ENCODE data around the gene GALNS. TPM values are rescaled to one million over a fixed set of nuclear protein-coding genes. Genes with fewer than 3 reads are reported as not detected.

Gene GALNS
- total and polyA plus RNA-seq, 2 donors (not counting 3 experiments of a cell fraction or from before 2014, with no cell fraction given): 21.8 to 40.2 TPM

DNA sequence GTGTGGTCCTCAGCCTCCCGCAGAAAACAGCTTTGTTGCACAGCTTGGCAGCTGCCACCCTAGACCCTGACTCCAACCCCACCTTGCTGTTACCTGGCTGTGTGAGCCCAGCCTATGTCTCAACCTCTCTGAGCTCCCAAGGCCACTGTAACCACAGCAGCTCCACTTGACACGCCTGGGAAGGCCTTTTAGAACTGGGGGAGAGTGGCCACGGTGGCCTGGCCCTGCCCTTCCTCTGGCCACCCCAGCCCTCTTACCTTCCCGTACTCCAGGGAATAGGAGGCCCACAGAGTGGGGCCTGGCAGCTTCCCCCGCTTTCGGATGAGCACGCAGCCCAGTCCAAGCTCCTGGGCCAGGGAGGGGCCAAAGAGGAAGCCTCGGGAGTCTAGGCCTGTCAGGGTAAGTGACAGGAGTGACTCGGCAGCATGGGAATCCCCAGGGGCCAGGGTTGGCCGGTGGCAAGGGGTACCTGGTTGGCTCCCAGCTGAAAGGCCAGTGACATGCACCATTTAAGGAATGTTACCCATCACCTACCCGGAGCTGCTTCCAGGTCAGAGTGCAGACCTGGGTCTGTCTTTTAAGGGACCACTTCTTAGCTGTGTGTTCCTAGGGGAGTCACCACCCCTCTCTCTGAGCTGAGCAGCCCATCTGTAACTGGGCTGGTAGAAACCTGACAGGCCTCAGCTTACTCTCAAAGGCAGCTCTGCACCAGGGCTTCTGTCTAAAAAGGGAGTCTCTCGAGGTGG lies 46.4 kb downstream of the GALNS start:
- peak overlapping the region in 2 of 3 experiments; percentile 42 to 53 for H3K4me3 ChIP-seq (replicated peaks in 1 of 3; ENCODE audit: insufficient read depth in 1 of 3, low read depth in 1 of 3, low read length in 3 of 3)
- peaks cover 17% of the 10 kb centered on the region for H3K4me1 ChIP-seq (ENCODE audit: control insufficient read depth, extremely low read depth, insufficient read depth, low read length)
- H3K9ac ChIP-seq (replicated peaks; ENCODE audit: extremely low read depth, insufficient read depth, low read length): peak overlapping the region; percentile 57
- no peak overlapping the region for H3K27ac ChIP-seq (ENCODE audit: insufficient read depth, low read depth, low read length)
- CTCF ChIA-PET: interaction anchor here (0.8 to 3.8 kb wide), 5 partner anchors 26 to 406 kb away, joined by 3 to 28 read pairs (median 14); partner anchors contain the start of gene PIEZO1
- TF ChIP-seq MYC (IDR thresholded peaks at IDR 0.05; ENCODE audit: low read depth, low read length) (no peak), JUN (IDR thresholded peaks at IDR 0.05; ENCODE audit: borderline replicate concordance, insufficient read depth, insufficient read length, low read depth) (no peak), POLR2A (IDR thresholded peaks at IDR 0.05; ENCODE audit: low read depth, low read length) (no peak), POLR2AphosphoS5 (IDR thresholded peaks at IDR 0.05; ENCODE audit: insufficient read depth, low read depth, low read length) (no peak), GATA2 (IDR thresholded peaks at IDR 0.05; ENCODE audit: insufficient read depth, insufficient read length, low read depth, low read length) (no peak), FOS (IDR thresholded peaks at IDR 0.05; ENCODE audit: borderline replicate concordance, insufficient read depth, low read length) (no peak), EZH2 (IDR thresholded peaks at IDR 0.05; ENCODE audit: borderline replicate concordance, low read depth, low read length, severe bottlenecking) (no peak)
- TF ChIP-seq, protein P1, sequence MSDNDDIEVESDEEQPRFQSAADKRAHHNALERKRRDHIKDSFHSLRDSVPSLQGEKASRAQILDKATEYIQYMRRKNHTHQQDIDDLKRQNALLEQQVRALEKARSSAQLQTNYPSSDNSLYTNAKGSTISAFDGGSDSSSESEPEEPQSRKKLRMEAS (IDR thresholded peaks at IDR 0.05; ENCODE audit: insufficient read depth, insufficient read length): no peak
- TF ChIP-seq, protein P2, sequence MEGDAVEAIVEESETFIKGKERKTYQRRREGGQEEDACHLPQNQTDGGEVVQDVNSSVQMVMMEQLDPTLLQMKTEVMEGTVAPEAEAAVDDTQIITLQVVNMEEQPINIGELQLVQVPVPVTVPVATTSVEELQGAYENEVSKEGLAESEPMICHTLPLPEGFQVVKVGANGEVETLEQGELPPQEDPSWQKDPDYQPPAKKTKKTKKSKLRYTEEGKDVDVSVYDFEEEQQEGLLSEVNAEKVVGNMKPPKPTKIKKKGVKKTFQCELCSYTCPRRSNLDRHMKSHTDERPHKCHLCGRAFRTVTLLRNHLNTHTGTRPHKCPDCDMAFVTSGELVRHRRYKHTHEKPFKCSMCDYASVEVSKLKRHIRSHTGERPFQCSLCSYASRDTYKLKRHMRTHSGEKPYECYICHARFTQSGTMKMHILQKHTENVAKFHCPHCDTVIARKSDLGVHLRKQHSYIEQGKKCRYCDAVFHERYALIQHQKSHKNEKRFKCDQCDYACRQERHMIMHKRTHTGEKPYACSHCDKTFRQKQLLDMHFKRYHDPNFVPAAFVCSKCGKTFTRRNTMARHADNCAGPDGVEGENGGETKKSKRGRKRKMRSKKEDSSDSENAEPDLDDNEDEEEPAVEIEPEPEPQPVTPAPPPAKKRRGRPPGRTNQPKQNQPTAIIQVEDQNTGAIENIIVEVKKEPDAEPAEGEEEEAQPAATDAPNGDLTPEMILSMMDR (IDR thresholded peaks at IDR 0.05; ENCODE audit: extremely low read depth in 1 of 2, insufficient read depth in 1 of 2, low read depth in 1 of 2, low read length in 2 of 2): no peak
- intact Hi-C loops (cut with micrococcal nuclease) (loop anchor here (5.0 kb wide), 1 partner anchor 112 kb away; no protein-coding TSS in a partner anchor), dilution Hi-C loops (cut with MboI; ENCODE audit: extremely low pct_ligation_motif_present, low sequenced_read_pairs) (no loop called here)
- peaks cover 4 to 12% of the 10 kb centered on the region in 2 experiments for H3K36me3 ChIP-seq (ENCODE audit: control insufficient read depth in 2 of 2, extremely low read depth in 1 of 2, insufficient read depth in 2 of 2, low read length in 2 of 2)
- DNase-seq (ENCODE audit: low read depth, low spot score) (no peak), FAIRE-seq (no peak)
- POLR2A ChIA-PET: no interaction called here
- H3K27me3 ChIP-seq (ENCODE audit: control insufficient read depth in 2 of 2, insufficient read depth in 2 of 2, low read length in 2 of 2): no peaks in the 10 kb centered on the region
- no peaks in the 10 kb centered on the region for H3K9me3 ChIP-seq (replicated peaks; ENCODE audit: control insufficient read depth, insufficient read depth, low read length)
- no TSS peak for BruUV-seq (replicated peaks)
- H3K79me2 ChIP-seq (ENCODE audit: control insufficient read depth, insufficient read depth, low read length): peaks cover 31% of the 10 kb centered on the region
- H2AFZ ChIP-seq (ENCODE audit: low read depth, low read length): no peak overlapping the region
- peak overlapping the region; percentile 60 for H3K4me2 ChIP-seq (ENCODE audit: insufficient read depth, low read length)
- no peaks in the 10 kb centered on the region for H3K9me1 ChIP-seq (replicated peaks; ENCODE audit: control insufficient read depth, extremely low read depth, insufficient read depth, low read length)
- no peaks in the 10 kb centered on the region for H4K20me1 ChIP-seq (replicated peaks; ENCODE audit: control insufficient read depth, extremely low read depth, insufficient read depth, low read length)
